Left lung (tissue), 10 donors: ENCODE measurements around the gene KLHDC4. TPM values are rescaled to one million over a fixed set of nuclear protein-coding genes. Genes with fewer than 3 reads are reported as not detected.
A peak's percentile ranks its signal among the peaks of the same experiment; 100 is the strongest.
"Not testable (repeated sequence)": the region's sequence is repeated elsewhere in the genome, so short reads cannot be mapped to it uniquely, and the experiment has no call there.

ENCODE experiments used
- ATAC-seq: fragments of 200-7000 bp; cut with Tn5 transposase; one replicate; pipeline ENCODE4 v1.9.1; 2020; ENCODE audit warnings: moderate library complexity
- DNase-seq, 4 donors: peaks; one replicate each; pipeline ENCODE4 v3.0.0-alpha.2; 2013 to 2020
- H3K27ac ChIP-seq, 2 donors: fragments of 200-600 bp; sonication (generic) in 1 of 2; one replicate each; pipeline versions ENCODE4 v1.5.0 to v1.8.0; 2020 to 2021
- H3K27me3 ChIP-seq, 2 donors: fragments of 200-600 bp; sonication (generic) in 1 of 2; one replicate each; pipeline versions ENCODE4 v1.5.0 to v1.8.0; 2020 to 2021
- H3K36me3 ChIP-seq, 2 donors: fragments of 200-600 bp; sonication (generic) in 1 of 2; one replicate each; pipeline versions ENCODE4 v1.5.0 to v1.8.0; 2020 to 2021
- H3K4me1 ChIP-seq, 2 donors: fragments of 200-600 bp; one replicate each; pipeline ENCODE4 v1.8.0; 2021
- H3K4me3 ChIP-seq, 2 donors: fragments of 200-600 bp; sonication (generic) in 1 of 2; one replicate each; pipeline versions ENCODE4 v1.5.0 to v1.8.0; 2020 to 2021; ENCODE audit warnings: mild to moderate bottlenecking in 1 of 2
- H3K9me3 ChIP-seq, 2 donors: fragments of 200-600 bp; sonication (generic) in 1 of 2; one replicate each; pipeline versions ENCODE4 v1.5.0 to v1.8.0; 2020 to 2021
- intact Hi-C, 2 donors: fragments of 100-400 bp; cut with DNase I; formaldehyde crosslinking; loops; one replicate each; pipeline versions ENCODE4 v1.11.2 to v1.14.2; 2022
- polyA plus RNA-seq, 6 donors: library from polyadenylated mRNA; unstranded; fragments of 120-200 nt; gene quantifications; one replicate each; pipeline ENCODE4 v1.2.1, GENCODE V29; 2013; ENCODE audit not compliant: insufficient read length in 6 of 6
- total RNA-seq, 2 donors: library from RNA; stranded (reverse); fragmentation: NEBNext Ultra II Directional; extraction: Animal tissue kit (Norgen Biotek cat#: 25700); gene quantifications; one replicate each; pipeline ENCODE4 v1.2.1, GENCODE V29; 2021
- TF ChIP-seq, protein P1 (sequence below), 2 donors: fragments of 200-600 bp; sonication (generic) in 1 of 2; IDR thresholded peaks; one replicate each; pipeline versions ENCODE4 v1.5.0 to v1.8.0; 2021; ENCODE audit warnings: antibody characterized with exemption in 2 of 2
- donor health status: DM: no; HTN: yes; CAD: no.
- donor health status: DM: no; HTN: no; CAD: no.

The KLHDC4 gene
- total and polyA plus RNA-seq, 8 donors, result 31.3 to 46.7 (median 36.9) TPM

DNA sequence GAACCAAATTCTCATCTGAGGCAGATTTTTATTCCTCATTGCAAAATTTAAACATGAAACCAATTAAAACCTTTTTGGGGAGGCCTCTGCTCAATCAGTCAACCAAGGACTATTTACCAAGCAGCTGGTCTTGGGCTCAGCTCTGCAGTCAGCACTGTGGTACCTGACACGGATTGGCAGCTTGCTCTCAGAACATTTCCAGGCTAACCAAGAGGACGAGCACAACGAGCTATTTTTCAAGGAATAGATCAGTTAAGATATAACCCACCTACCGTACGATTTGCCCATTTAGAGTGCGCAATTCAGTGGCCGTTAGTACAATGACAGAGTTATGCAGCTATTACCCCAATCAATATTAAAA, 26.4 kb upstream of the KLHDC4 start:
- no peak for ATAC-seq
- no peaks in the 10 kb centered on the region for H3K9me3 ChIP-seq
- H3K27me3 ChIP-seq, result no peaks in the 10 kb centered on the region

DNA sequence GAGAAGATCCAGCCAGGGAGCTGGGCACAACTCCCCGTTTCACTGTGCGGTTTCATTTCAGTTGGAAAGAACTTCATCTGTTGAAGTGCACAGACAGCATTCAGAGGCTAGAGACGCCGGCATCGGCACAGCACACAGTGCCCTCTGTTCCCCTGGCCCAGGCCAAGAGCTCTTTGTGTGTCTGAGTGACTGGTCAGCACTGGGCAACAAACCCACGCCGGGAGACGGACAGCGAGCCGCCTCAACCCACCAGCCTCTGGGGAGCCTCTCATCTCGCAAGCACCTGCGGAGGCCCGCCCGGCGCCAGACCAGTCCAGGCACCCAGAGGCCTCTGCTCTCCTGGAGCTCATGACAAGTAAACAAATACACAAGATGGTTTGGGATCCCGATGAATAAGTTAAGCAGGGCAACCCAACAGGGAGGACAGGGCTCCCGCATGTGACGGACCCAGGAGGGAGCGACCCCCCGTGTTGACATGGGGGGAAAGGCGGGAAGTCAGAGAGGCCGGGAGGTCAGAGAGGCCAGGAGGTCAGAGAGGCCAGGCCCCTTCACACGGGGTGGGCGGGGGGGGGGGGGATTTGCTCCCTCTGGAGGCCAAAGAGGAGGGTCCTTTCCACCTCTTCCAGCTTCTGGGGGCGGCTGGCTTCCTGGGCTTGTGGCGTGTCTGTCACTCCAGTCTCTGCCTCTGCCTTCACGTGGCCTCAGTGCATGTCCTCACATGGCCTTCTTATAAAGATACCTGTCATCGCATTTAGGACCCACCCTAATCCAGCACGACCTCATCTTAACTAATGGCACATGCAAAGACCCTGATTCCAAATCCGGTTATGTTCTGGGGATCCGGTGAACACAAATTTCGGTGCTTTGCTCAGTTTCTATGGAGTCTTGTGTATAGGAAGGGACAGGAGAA, 25.8 kb upstream of the KLHDC4 start:
- Histone ChIP-seq H3K27me3 (no peaks in the 10 kb centered on the region), H3K4me1 (peaks cover 0 to 3% of the 10 kb centered on the region in 2 donors), H3K36me3 (no peaks in the 10 kb centered on the region), H3K9me3 (no peaks in the 10 kb centered on the region), H3K27ac (no peak overlapping the region), H3K4me3 (no peak overlapping the region)
- DNase-seq (no peak), ATAC-seq (no peak)
- TF ChIP-seq, protein P1, sequence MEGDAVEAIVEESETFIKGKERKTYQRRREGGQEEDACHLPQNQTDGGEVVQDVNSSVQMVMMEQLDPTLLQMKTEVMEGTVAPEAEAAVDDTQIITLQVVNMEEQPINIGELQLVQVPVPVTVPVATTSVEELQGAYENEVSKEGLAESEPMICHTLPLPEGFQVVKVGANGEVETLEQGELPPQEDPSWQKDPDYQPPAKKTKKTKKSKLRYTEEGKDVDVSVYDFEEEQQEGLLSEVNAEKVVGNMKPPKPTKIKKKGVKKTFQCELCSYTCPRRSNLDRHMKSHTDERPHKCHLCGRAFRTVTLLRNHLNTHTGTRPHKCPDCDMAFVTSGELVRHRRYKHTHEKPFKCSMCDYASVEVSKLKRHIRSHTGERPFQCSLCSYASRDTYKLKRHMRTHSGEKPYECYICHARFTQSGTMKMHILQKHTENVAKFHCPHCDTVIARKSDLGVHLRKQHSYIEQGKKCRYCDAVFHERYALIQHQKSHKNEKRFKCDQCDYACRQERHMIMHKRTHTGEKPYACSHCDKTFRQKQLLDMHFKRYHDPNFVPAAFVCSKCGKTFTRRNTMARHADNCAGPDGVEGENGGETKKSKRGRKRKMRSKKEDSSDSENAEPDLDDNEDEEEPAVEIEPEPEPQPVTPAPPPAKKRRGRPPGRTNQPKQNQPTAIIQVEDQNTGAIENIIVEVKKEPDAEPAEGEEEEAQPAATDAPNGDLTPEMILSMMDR (IDR thresholded peaks at IDR 0.05), result no peak
- intact Hi-C loops, result no loop called here

More for the DNA sequence above, 26.4 kb upstream of the KLHDC4 start:
- no peak for DNase-seq
- no peak overlapping the region for H3K27ac ChIP-seq
- intact Hi-C loops, result no loop called here
- TF ChIP-seq, protein P1 (IDR thresholded peaks at IDR 0.05), result no peak
- no peaks in the 10 kb centered on the region for H3K36me3 ChIP-seq
- H3K4me3 ChIP-seq, result no peak overlapping the region
- peaks cover 0 to 3% of the 10 kb centered on the region in 2 donors for H3K4me1 ChIP-seq

DNA sequence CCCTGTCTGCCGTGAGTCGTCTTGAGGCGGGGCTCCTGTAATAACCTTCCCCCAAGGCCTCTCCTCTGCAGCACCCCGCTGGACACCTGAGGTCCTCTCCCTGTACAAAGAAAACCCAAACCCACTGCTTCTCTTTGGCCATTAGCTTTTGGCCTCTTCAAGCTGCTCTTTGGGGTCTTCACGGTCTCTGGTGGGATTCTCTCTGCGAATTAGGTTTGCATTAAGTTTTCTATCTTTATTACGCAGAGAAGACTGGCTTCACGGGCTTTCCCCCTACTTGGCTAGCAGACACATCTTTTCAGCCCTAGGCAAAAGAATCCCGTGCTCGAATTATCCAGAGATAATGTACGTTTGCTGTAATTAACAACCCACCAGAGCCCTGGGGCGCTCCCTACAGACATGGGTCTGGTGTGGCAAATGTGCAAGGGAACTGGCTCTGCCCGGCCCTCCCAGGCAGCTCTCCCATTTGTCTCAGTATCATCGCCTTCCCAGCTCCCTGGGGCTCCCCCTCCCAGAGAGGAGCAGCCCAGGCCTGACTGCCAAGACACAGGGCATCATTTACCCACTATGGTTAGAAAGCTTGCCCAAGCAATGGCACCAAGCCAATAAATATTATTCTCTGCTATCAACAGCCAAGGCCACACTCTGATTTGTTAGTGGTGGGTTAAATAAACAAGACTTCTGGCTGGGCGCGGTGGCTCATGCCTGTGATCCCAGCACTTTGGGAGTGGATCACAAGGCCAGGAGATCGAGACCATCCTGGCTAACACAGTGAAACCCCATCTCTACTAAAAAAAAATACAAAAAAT, 24.7 kb upstream of the KLHDC4 start:
- TF ChIP-seq, protein P1 (IDR thresholded peaks at IDR 0.05), result no peak
- Histone ChIP-seq H3K27ac (no peak overlapping the region), H3K27me3 (no peaks in the 10 kb centered on the region), H3K36me3 (no peaks in the 10 kb centered on the region), H3K9me3 (no peaks in the 10 kb centered on the region), H3K4me1 (peaks cover 0 to 3% of the 10 kb centered on the region in 2 donors), H3K4me3 (no peak overlapping the region)
- ATAC-seq, result peak; percentile 21
- no peak for DNase-seq
- intact Hi-C loops, result no loop called here

DNA sequence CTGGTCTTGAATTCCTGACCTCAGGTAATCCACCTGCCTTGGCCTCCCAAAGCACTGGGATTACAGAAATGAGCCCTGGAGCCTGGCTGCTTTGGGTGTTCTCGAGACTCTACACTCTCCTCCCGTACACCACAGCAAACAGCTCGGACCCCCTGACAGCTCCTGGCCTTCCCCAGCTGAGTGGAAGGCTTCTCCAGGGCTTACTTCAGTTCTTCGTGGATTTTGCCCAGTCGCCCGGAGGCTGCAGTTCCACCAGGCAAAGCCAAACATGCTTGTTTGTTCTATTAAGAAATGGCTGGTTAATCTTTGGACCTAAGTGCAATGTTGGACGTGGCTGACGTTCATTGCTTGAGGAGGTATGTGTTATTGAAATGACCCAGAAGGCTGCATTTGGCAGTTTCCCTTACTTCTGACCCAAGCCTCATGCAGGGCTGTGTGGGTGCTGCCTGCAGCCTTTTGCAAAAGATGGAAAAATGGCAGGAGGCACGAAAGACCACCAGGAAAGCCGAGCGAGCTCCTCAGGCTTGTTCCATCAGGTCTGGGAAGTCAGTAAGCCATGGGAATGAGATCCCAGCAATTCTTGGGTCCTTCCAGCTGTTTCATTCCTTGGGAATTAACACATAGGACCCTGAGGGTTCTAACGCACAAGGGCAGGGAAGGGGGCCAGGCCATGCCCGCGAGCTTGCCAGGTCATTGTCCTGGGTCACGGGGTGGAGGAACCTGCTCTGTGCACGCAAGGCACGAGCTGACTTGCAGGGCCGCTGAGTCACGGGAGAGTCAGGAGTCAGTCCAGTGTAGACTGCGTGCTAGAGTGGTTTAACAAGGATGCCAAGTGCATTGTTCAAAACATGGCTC, 23.9 kb upstream of the KLHDC4 start:
- H3K36me3 ChIP-seq, result no peaks in the 10 kb centered on the region
- DNase-seq (peak in 2 of 4 donors; percentile 3 to 51), ATAC-seq (peak; percentile 48)
- no peaks in the 10 kb centered on the region for H3K9me3 ChIP-seq
- peaks cover 0 to 3% of the 10 kb centered on the region in 2 donors for H3K27me3 ChIP-seq
- H3K4me3 ChIP-seq, result no peak overlapping the region
- H3K27ac ChIP-seq, result no peak overlapping the region
- peaks cover 0 to 3% of the 10 kb centered on the region in 2 donors for H3K4me1 ChIP-seq
- intact Hi-C loops, result no loop called here
- TF ChIP-seq, protein P1 (IDR thresholded peaks at IDR 0.05), result no peak

DNA sequence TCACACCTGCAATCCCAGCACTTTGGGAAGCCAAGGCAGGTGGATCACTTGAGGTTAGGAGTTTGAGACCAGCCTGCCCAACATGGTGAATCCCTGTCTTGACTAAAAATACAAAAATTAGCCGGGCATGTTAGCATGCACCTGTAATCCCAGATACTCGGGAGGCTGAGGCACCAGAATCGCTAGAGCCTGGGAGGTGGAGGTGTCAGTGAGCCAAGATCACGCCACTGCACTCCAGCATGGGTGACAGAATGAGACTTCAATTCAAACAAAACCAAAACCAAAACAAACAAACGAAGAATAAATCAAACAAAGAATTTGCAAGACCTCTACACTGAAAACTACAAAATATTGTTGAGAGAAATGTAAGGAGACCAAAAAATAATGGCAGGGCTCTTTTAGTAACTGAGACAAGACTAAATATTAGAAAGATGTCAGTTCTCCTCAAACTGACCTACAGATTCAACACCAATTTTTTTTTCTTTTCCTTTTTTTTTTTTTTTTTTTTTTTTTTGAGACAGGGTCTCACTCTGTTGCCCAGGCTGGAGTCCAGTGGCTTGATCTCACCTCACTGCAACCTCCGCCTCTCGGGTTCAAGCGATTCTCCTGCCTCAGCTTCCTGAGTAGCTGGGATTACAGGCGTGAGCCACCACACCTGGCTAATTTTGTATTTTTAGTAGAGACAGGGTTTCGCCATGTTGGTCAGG, 23.1 kb upstream of the KLHDC4 start:
- intact Hi-C loops, H3K27ac ChIP-seq, ATAC-seq, H3K4me1 ChIP-seq, H3K27me3 ChIP-seq, H3K9me3 ChIP-seq, DNase-seq, H3K4me3 ChIP-seq, H3K36me3 ChIP-seq: not testable (repeated sequence)

DNA sequence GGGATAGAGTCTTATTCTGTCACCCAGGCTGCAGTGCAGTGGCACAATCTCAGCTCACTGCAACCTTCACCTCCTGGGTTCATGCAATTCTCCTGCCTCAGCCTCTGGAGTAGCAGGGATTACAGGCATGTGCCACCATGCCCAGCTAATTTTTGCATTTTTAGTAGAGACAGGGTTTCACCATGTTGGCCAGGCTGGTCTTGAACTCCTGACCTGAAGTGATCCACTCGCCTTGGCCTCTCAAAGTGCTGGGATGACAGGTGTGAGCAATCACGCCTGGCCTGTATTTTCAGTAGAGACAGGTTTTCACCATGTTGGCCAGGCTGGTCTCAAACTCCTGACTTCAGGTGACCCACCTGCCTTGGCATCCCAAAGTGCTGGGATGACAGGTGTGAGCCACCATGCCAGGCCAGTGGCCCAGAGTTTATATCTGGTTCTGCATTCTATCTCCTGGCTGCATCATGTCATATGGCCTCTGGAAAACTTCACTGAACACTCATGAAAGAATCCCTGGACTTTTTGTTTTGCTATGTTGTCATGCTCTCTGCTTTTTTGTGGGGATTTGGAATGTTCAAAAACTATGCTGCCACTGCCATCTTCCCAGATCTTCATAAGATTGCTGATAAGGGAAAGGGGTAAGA, 21.8 kb upstream of the KLHDC4 start:
- H3K36me3 ChIP-seq, H3K4me1 ChIP-seq, H3K27ac ChIP-seq, ATAC-seq, intact Hi-C loops, DNase-seq, H3K4me3 ChIP-seq, H3K9me3 ChIP-seq: not testable (repeated sequence)
- H3K27me3 ChIP-seq, result peaks cover 0 to 11% of the 10 kb centered on the region in 2 donors
